HS-27A (cell line): ENCODE results near the gene DSN1.
A peak's percentile ranks its signal among the peaks of the same experiment; 100 is the strongest.
"Not testable (repeated sequence)": the region's sequence is repeated elsewhere in the genome, so short reads cannot be mapped to it uniquely, and the experiment has no call there.

Source experiments
- DNase-seq: peaks from one replicate; pipeline ENCODE4 v3.0.0-alpha.2; 2012; ENCODE audit warnings: low read depth, missing footprints

DSN1 gene, protein sequence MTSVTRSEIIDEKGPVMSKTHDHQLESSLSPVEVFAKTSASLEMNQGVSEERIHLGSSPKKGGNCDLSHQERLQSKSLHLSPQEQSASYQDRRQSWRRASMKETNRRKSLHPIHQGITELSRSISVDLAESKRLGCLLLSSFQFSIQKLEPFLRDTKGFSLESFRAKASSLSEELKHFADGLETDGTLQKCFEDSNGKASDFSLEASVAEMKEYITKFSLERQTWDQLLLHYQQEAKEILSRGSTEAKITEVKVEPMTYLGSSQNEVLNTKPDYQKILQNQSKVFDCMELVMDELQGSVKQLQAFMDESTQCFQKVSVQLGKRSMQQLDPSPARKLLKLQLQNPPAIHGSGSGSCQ

GRCh38 chr20:36773597-36774390, at the start of gene DSN1:
Gene DSN1 (minus strand): TSS chr20:36773763. CDS start chr20:36771458, 2,305 bp downstream.
- DNase-seq, result peak; percentile 99

DNA sequence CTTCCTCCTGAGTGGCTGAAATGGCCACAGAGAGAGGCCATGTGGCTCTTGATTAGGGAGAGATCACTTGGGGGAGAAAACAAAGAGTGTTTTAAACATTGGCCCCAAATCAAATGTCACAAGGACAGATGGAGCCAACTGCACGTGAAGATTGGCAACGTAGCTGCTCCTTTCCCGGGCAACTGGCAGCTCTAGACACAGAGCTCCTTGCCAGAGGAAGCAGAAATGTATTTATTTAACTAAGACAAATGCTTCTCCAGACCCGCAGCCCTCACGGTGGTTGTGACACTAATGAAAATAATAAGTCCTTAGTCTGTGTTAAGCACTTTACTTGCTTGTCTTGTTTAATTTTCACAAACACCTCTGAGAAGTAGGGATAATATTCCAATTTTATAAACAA, 49.6 kb upstream of the DSN1 start:
- no peak for DNase-seq

DNA sequence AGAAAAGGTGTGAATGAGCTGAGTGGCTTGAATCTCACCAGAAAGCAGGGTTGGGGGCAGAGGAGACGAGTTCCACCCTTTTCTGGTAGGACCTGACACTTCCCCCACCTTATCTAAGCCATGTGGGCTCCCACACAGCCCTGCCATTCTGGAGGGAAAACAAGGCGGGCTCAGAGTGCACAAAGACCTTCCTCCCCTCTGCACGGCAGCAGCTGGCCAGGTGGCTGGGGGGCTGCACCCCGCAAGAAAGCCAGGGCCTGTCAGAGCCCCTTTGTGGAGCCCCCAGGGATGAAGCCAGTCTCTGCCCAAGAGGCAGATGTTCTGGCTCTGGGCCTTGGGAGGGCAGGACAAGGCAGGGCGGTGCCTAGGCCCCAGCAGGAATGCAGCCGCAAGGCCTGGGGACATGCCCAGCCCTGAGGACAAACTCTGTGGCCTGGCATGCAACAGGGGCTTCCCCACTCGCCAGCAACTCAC, 48.4 kb upstream of the DSN1 start:
- no peak for DNase-seq

- DNase-seq, result no peak
Observed at GRCh38 chr20:36820928-36821327, 47.4 kb upstream of the DSN1 start.

DNA sequence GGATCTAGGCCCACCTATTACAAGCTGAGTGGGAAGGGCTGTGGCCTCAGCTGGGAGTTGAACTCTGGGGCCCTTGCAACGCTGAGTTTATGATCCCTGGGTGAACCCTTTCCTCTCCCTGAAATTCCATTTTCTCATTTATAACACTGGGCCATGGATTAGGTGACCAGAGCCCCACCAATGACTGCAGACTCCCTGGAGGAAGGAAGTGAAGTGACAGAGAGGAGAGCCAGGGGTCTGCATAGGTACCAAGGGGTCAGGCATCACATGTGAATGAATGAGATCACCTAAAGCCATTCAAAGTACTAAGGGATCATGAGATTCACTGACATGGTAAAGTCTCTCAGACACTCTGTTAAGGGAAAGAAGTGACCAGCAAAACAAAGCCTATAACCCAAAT, 46.5 kb upstream of the DSN1 start:
- no peak for DNase-seq

DNA sequence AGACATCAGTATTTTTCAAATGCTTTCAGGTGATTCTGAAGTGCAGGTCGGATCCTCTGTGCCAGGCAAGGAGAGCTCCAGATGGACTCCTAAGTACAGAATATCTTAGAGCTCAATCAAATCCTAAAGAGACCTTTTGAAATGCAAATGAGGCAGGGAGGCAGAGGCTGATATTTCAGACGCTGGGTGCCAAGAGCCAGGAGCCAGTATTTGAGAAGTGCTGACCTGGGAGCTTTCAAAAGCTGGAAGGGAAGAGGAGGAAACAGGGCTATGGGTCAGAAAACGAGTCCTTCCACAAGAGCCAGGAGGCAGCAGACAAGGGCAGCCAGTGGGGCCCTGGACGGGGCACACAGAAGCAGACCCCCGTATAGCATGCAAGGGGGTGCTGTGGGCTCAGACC, 46.1 kb upstream of the DSN1 start:
- no peak for DNase-seq

GRCh38 chr20:36818861-36819260, 45.3 kb upstream of the DSN1 start:
- DNase-seq, result no peak

DNA sequence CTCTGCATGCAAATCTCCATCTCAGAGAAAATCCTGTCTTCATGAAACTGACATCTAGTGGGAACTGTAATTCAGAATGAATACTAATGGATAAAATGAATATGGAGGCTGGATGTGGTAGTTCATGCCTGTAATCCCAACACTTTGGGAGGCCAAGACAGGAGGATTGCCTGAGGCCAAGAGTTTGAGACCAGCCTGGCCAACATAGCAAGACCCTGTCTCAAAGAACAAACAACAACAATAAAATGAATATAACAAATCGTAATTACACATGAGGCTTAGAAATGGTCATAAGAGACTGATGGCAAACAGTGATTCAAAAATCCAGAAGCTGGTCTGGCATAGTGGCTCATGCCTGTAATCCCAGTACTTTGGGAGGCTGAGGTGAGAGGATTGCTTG, 44.6 kb upstream of the DSN1 start:
- DNase-seq, result no peak

DNA sequence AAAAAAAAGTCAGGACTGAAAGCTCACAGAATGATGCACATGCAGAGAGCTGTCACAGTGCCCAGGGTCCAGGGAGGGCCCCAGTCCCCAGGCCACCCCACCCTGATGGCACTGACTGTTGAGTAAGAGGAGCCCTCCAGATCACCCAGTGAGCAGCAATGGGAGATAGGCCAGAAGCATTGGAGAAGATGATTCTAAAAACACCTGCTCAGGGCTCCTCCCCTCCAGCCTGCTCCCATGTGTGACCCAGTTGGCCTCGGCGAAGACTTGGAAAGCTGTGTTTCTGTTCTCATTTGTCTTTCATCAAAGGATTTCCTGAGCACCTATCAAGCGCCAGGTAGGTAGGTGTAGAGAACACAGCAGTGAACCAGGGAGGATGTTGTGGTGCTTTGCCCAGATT, 43.9 kb upstream of the DSN1 start:
- DNase-seq, result no peak

- DNase-seq, result no peak
Observed at GRCh38 chr20:36815454-36816091, 42.0 kb upstream of the DSN1 start.

DNA sequence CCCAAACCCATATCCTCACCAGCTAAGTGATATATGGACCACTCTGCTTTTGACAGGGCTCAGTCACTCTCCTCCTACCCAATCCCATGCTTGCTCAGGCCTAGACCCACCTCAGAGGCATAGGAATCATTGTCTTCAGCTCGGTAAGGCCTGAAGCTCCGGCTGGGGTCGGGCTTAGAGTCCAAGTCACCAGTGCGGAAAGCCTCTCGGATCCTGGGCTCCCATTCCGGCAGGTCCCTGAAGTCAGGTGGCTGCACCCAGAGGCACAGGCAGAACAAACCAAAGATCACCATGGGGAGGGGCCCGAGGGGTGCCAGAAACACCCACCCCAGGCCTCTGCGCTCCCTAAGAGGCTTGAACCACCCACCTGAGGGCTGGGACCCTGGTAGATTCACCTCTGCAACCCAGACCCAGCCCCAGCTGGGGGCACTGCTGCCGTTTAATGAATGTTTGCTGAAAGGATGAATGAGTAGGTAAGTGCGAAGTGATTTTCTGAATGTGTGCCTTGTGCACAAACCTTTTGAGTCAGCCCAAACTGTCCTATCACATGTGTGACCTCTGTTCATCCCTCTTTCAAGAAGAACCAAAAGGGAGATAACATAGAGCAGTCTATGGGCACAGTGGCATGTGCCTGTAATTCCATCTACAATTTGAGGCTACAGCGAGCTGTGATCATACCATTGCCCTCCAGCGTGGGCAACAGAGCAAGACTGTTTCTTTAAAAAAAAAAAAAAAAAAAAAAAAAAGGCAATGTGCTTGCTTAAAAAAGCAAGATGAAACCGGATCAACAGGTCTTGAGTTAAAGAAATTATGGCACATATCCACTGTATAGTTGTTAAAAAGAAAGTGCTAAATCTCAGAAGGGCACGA, 39.3 kb upstream of the DSN1 start:
- DNase-seq, result no peak

DNA sequence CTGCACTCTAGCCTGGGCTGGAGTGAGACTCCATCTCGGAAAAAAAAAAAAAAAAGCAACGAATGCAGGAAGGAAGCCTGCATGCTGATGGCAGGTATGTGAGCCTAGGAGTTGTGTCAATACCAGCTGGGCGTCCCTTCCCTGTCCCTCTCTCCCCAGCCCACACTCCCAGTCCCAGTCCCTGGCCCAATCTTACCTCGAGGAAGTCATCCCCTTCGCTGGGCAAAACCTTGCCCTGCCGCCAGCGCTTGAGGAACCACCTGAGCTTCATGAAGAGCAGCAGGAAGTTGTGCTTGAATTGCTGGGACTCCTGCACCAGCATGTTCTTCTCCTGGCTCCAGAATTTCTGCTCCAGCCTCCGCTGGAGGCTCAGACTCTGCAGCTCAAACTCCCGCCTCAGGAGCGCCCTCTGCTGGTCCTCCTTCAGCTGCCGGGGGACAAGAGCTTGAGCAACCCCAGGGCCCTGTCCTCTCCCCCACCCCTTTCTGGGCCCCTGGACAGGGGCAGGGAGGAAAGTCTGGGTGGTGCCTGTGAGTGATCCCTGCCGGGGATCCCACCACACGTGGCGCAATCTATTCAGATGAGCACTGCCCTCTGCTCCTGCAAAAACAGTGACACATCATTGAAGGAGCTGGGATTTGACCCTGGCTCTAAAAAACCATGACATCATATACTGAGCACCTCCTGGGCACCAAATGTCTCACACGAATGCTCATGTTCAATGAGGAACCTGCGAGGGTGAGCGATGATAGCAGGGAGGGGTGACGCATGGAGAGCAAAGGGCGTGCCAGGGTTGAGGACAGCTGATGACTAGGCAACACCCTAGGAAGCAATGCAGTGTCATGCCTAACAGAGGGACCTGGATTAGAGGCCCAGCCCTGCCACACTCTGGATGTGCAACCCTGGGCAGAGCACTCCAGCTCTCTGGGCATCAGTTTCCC, 35.0 kb upstream of the DSN1 start:
- DNase-seq, result peak; percentile 72

- no peak for DNase-seq
Observed at GRCh38 chr20:36806049-36806448, 32.5 kb upstream of the DSN1 start.

- no peak for DNase-seq
Observed at GRCh38 chr20:36805396-36805795, 31.8 kb upstream of the DSN1 start.

GRCh38 chr20:36804425-36804824, 30.9 kb upstream of the DSN1 start:
- DNase-seq, result no peak

GRCh38 chr20:36802326-36803222, 29.0 kb upstream of the DSN1 start:
- DNase-seq, result no peak

- DNase-seq, result no peak
Observed at GRCh38 chr20:36800410-36800809, 26.8 kb upstream of the DSN1 start.

GRCh38 chr20:36799313-36799712, 25.8 kb upstream of the DSN1 start:
- not testable (repeated sequence) for DNase-seq

DNA sequence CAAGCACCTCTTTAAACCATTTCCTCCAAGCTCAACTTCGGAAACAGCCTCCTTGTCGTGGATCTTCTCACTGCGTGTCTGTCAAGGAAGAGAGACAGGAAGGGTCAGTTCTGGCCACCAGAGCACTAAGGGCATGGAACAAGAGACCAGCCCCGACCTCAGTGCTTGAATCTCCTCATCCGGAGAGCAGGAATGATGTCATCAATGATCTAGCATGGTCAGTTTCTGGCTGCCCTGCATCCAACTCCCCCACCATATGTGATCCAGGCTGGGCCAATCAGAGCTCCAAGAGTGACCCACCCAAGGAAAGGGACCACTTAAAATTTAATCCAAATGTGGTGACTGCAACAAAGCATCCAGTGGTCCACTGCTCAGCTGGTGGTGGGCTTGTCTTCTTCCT, 23.3 kb upstream of the DSN1 start:
- DNase-seq, result no peak

GRCh38 chr20:36796117-36796516, 22.6 kb upstream of the DSN1 start:
- DNase-seq, result no peak
